ENCODE results near the gene TTI1.

DNA sequence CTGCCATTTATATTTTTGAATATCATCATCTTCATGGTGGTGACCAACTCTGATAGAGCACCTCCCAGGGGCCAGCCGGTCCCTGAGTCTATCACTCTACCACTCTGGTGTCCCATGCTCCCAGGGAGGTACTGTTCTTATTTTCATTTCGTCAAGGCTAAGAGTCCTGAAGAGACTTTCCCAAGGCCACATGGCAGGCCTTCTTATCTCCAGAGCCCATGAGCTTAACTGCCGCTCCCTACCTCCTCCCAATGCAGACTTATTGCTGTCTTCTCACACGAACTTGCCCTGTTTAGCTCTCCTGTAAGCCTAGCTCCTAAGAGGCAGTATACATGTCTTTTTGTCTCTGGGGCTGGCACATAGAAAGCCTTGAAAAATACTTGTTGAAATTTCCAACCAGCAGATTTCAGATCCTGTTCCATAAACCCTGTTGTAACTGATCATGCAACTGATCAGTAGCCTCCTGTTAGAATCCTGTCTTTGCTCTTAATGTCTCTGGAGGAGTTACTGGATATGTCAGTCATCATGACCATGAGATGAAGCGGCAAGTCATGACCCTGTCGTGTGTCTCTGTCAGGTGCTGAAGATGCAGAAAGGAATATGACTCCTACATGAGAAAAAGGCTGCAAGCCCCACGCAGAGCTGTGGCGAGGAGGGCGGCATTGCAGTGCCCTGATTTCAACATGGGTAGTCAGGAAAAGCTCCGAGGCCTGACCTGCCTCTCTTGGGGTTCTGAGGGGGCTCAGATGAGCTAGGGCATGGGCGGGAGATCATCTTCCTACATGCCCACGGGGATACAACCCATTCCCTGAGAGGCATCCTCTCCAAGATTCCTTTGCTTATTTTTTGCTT, 60.0 kb downstream of the TTI1 start:
- TF ChIP-seq, protein P1, sequence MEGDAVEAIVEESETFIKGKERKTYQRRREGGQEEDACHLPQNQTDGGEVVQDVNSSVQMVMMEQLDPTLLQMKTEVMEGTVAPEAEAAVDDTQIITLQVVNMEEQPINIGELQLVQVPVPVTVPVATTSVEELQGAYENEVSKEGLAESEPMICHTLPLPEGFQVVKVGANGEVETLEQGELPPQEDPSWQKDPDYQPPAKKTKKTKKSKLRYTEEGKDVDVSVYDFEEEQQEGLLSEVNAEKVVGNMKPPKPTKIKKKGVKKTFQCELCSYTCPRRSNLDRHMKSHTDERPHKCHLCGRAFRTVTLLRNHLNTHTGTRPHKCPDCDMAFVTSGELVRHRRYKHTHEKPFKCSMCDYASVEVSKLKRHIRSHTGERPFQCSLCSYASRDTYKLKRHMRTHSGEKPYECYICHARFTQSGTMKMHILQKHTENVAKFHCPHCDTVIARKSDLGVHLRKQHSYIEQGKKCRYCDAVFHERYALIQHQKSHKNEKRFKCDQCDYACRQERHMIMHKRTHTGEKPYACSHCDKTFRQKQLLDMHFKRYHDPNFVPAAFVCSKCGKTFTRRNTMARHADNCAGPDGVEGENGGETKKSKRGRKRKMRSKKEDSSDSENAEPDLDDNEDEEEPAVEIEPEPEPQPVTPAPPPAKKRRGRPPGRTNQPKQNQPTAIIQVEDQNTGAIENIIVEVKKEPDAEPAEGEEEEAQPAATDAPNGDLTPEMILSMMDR (IDR thresholded peaks at IDR 0.05; ENCODE audit: borderline replicate concordance, extremely low read depth, low read length, poor library complexity, severe bottlenecking): no peak
- no peak for TF ChIP-seq EZH2 (IDR thresholded peaks at IDR 0.05; ENCODE audit: borderline replicate concordance, low read depth, low read length, severe bottlenecking)
